Gastroesophageal sphincter (tissue), 3 donors: ENCODE results near the gene PNISR.

Source experiments
- EP300 ChIP-seq: sonication (generic); formaldehyde crosslinking; IDR thresholded peaks from one replicate; pipeline ENCODE4 v1.6.1; 2017; ENCODE audit warnings: antibody characterized with exemption, mild to moderate bottlenecking
- TF ChIP-seq, protein P1 (sequence below), 4 experiments: fragments of 200-600 bp in 2 of 4; fragments of 450-650 bp in 2 of 4; sonication (generic) in 1 of 4; IDR thresholded peaks; one replicate each; pipeline ENCODE4 v1.5.1; 2017 to 2019; ENCODE audit warnings: antibody characterized with exemption in 4 of 4, mild to moderate bottlenecking in 2 of 4, moderate library complexity in 2 of 4

- no peak for TF ChIP-seq EP300
- TF ChIP-seq, protein P1, sequence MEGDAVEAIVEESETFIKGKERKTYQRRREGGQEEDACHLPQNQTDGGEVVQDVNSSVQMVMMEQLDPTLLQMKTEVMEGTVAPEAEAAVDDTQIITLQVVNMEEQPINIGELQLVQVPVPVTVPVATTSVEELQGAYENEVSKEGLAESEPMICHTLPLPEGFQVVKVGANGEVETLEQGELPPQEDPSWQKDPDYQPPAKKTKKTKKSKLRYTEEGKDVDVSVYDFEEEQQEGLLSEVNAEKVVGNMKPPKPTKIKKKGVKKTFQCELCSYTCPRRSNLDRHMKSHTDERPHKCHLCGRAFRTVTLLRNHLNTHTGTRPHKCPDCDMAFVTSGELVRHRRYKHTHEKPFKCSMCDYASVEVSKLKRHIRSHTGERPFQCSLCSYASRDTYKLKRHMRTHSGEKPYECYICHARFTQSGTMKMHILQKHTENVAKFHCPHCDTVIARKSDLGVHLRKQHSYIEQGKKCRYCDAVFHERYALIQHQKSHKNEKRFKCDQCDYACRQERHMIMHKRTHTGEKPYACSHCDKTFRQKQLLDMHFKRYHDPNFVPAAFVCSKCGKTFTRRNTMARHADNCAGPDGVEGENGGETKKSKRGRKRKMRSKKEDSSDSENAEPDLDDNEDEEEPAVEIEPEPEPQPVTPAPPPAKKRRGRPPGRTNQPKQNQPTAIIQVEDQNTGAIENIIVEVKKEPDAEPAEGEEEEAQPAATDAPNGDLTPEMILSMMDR (IDR thresholded peaks at IDR 0.05) = no peak
Measured at GRCh38 chr6:99412065-99412464, 13.0 kb downstream of the PNISR start.
